Neural progenitor cell (in vitro differentiated cells): Measurements from ENCODE around the gene VPS16.

ENCODE experiments used
- CTCF ChIP-seq: fragments of 200-600 bp; sonication (generic); IDR thresholded peaks from 2 replicates; pipeline ENCODE4 v1.5.1; 2017; ENCODE audit warnings: antibody characterized with exemption, mild to moderate bottlenecking
- EZH2 ChIP-seq: fragments of 200-600 bp; sonication (generic); IDR thresholded peaks from 2 replicates; pipeline ENCODE4 v1.6.1; 2017; ENCODE audit warnings: antibody characterized with exemption, mild to moderate bottlenecking, moderate library complexity
- EZH2phosphoT487 ChIP-seq: fragments of 200-600 bp; sonication (generic); IDR thresholded peaks from 2 replicates; pipeline ENCODE4 v1.6.1; 2017; ENCODE audit warnings: antibody characterized with exemption

GRCh38 chr20:2806351-2806701, 34.2 kb upstream of the VPS16 start:
- TF ChIP-seq CTCF (no peak), EZH2 (no peak), EZH2phosphoT487 (no peak)
